PC-9 (cell line): ENCODE measurements around the gene ATOX1. TPM values are rescaled to one million over a fixed set of nuclear protein-coding genes. Genes with fewer than 3 reads are reported as not detected.

Experiments used
- BruUV-seq: library from RNA; stranded (reverse); fragments of 400-500 nt; replicated peaks from 2 replicates; lab custom pipeline; 2021; lab: Mats Ljungman, UMichigan
- CTCF ChIA-PET: fragments of 300-600 bp; sonication (Branson Sonifier 250); formaldehyde crosslinking; loops from one replicate; lab custom pipeline; 2022; ENCODE audit warnings: antibody characterized with exemption; lab: Charles Lee
- POLR2A ChIA-PET: fragments of 300-600 bp; sonication (Branson Sonifier 250); formaldehyde crosslinking; loops from one replicate; lab custom pipeline; 2022; ENCODE audit warnings: antibody characterized with exemption; ENCODE audit not compliant: unreplicated experiment; lab: Charles Lee
- DNase-seq, 2 experiments: peaks; one replicate each; pipeline versions ENCODE4 v3.0.0 to v3.0.0-alpha.2; 2015 to 2022; ENCODE audit warnings: mixed read lengths in 1 of 2
- H2AFZ ChIP-seq: fragments of 200-600 bp; sonication (generic); 2 replicates; pipeline ENCODE4 v1.8.1; 2017; ENCODE audit warnings: antibody characterized with exemption
- H3F3A ChIP-seq: fragments of 200-600 bp; sonication (generic); 2 replicates; pipeline ENCODE4 v1.8.1; 2017; ENCODE audit warnings: antibody characterized with exemption, mild to moderate bottlenecking, low read depth; ENCODE audit not compliant: insufficient read depth
- H3K27ac ChIP-seq: fragments of 200-600 bp; sonication (generic); 2 replicates; pipeline ENCODE4 v1.6.1; 2016; ENCODE audit warnings: mixed run types
- H3K27me3 ChIP-seq: fragments of 200-600 bp; sonication (generic); 2 replicates; pipeline ENCODE4 v1.6.1; 2016; ENCODE audit warnings: low read depth, mixed run types; ENCODE audit not compliant: insufficient read depth
- H3K36me3 ChIP-seq: fragments of 200-600 bp; sonication (generic); 2 replicates; pipeline ENCODE4 v1.6.1; 2016; ENCODE audit warnings: low read depth, mixed run types
- H3K4me1 ChIP-seq: fragments of 200-600 bp; sonication (generic); replicated peaks from 2 replicates; pipeline ENCODE4 v1.6.1; 2016; ENCODE audit warnings: mixed run types; ENCODE audit not compliant: insufficient read depth
- H3K4me2 ChIP-seq: fragments of 200-600 bp; sonication (generic); 2 replicates; pipeline ENCODE4 v1.6.1; 2017; ENCODE audit warnings: mixed run types
- H3K4me3 ChIP-seq: fragments of 200-600 bp; sonication (generic); 2 replicates; pipeline ENCODE4 v1.6.1; 2016; ENCODE audit warnings: mixed run types
- H3K79me2 ChIP-seq: fragments of 200-600 bp; sonication (generic); 2 replicates; pipeline ENCODE4 v1.6.1; 2017; ENCODE audit warnings: low read depth, mixed run types
- H3K9me2 ChIP-seq: fragments of 200-600 bp; sonication (generic); 2 replicates; pipeline ENCODE4 v1.8.1; 2017; ENCODE audit warnings: mild to moderate bottlenecking; ENCODE audit not compliant: insufficient read depth
- H3K9me3 ChIP-seq: fragments of 200-600 bp; sonication (generic); 2 replicates; pipeline ENCODE4 v1.8.1; 2016; ENCODE audit warnings: low read depth; ENCODE audit not compliant: insufficient read depth
- H4K20me1 ChIP-seq: fragments of 200-600 bp; sonication (generic); 2 replicates; pipeline ENCODE4 v1.8.1; 2017; ENCODE audit not compliant: insufficient read depth
- EZH2 ChIP-seq: fragments of 200-600 bp; sonication (generic); IDR thresholded peaks from 2 replicates; pipeline ENCODE4 v1.8.0; 2017; ENCODE audit warnings: antibody characterized with exemption, low read depth
- intact Hi-C: fragments of 100-400 bp; cut with micrococcal nuclease; formaldehyde crosslinking; loops from one replicate; pipeline ENCODE4 v1.10.0; 2022; ENCODE audit not compliant: unreplicated experiment
- total RNA-seq: library from RNA; stranded (reverse); gene quantifications from 2 replicates; pipeline ENCODE4 v1.2.3, GENCODE V29; 2021
- TF ChIP-seq, protein P1 (sequence below): fragments of 200-600 bp; sonication (generic); conservative IDR thresholded peaks from 2 replicates; pipeline ENCODE4 v1.6.1; 2017; ENCODE audit warnings: mixed run types, antibody characterized with exemption, mild to moderate bottlenecking, moderate library complexity

ATOX1 gene
- total RNA-seq, 1 experiment from 2014 or later: 201 TPM

DNA sequence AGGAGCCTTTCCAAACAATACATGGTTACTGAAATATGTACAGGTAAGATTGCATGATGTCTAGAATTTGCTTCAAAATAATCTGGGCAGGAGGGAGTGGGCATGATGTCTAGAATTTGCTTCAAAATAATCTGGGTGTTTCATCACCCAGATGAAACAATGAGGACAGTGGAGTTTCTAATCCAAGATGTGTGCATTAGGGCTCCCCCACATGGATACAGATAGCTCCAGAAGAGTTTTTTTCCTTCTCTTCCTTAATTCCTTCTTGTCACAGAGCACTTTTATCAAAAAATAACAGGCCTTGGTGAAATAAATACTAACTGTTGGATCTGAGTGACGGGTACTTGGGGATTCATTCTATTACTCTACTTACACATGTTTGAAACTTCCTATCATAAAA lies 14.9 kb downstream of the ATOX1 start:
- no peak overlapping the region for H3K4me3 ChIP-seq
- peaks cover 48% of the 10 kb centered on the region for H3K4me1 ChIP-seq
- peaks cover 44% of the 10 kb centered on the region for H3F3A ChIP-seq
- H3K4me2 ChIP-seq: no peak overlapping the region
- ChIA-PET CTCF (no interaction called here), POLR2A (no interaction called here)
- intact Hi-C loops: loop anchor here (5.0 to 10.0 kb wide), 2 partner anchors 251 to 719 kb away; partner anchors contain the start of gene GPX3
- H3K79me2 ChIP-seq: no peaks in the 10 kb centered on the region
- no TSS peak for BruUV-seq
- H4K20me1 ChIP-seq: no peaks in the 10 kb centered on the region
- no peaks in the 10 kb centered on the region for H3K27me3 ChIP-seq
- 0 out of 2 replicates have a peak overlapping the region, but pooled peaks have one; percentile 77 for H3K27ac ChIP-seq
- H3K36me3 ChIP-seq: peaks cover 23% of the 10 kb centered on the region; the same call in 1 of the 2 replicates
- no peak for TF ChIP-seq EZH2
- TF ChIP-seq, protein P1, sequence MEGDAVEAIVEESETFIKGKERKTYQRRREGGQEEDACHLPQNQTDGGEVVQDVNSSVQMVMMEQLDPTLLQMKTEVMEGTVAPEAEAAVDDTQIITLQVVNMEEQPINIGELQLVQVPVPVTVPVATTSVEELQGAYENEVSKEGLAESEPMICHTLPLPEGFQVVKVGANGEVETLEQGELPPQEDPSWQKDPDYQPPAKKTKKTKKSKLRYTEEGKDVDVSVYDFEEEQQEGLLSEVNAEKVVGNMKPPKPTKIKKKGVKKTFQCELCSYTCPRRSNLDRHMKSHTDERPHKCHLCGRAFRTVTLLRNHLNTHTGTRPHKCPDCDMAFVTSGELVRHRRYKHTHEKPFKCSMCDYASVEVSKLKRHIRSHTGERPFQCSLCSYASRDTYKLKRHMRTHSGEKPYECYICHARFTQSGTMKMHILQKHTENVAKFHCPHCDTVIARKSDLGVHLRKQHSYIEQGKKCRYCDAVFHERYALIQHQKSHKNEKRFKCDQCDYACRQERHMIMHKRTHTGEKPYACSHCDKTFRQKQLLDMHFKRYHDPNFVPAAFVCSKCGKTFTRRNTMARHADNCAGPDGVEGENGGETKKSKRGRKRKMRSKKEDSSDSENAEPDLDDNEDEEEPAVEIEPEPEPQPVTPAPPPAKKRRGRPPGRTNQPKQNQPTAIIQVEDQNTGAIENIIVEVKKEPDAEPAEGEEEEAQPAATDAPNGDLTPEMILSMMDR: no peak
- no peak for DNase-seq
- no peaks in the 10 kb centered on the region for H3K9me2 ChIP-seq
- H3K9me3 ChIP-seq: no peaks in the 10 kb centered on the region
- no peak overlapping the region for H2AFZ ChIP-seq

DNA sequence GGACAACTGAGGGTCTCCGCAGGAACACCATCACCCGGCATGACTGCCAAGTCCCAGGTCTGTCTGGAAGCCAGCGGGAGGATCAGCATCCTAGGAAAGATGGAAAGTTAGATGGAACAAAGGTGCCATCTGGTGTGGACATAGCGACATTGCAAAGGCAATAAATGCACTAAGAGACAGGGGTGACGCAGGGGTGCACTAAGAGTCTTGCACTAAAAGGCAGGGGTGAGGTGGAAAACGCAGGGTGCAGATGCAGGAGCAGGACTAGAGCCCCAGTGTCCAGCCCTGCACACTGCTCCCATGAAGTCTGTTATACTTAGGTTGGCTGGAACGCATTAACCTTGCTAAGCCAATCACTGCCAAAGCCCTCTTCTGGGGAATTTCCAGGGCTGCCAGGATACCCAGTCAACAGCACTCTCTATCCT lies 15.5 kb downstream of the ATOX1 start:
- Histone ChIP-seq H3K4me3 (no peak overlapping the region), H3F3A (peaks cover 44% of the 10 kb centered on the region), H2AFZ (no peak overlapping the region), H3K27me3 (no peaks in the 10 kb centered on the region), H3K79me2 (no peaks in the 10 kb centered on the region), H3K9me2 (no peaks in the 10 kb centered on the region), H3K4me2 (no peak overlapping the region), H3K4me1 (peaks cover 48% of the 10 kb centered on the region), H3K36me3 (peaks cover 23% of the 10 kb centered on the region; the same call in 1 of the 2 replicates), H4K20me1 (no peaks in the 10 kb centered on the region), H3K9me3 (no peaks in the 10 kb centered on the region), H3K27ac (no peak overlapping the region)
- POLR2A ChIA-PET: interaction anchor here (0.5 kb wide), 1 partner anchor 29 kb away, joined by 3 read pairs; the partner anchor contains the start of gene G3BP1
- CTCF ChIA-PET: interaction anchor here (1.4 kb wide), 1 partner anchor 92 kb away, joined by 3 read pairs; no protein-coding TSS in a partner anchor
- intact Hi-C loops: loop anchor here (1.0 to 10.0 kb wide), 3 partner anchors 251 to 718 kb away; partner anchors contain the start of genes GPX3 and SLC36A1
- no peak for DNase-seq
- no TSS peak for BruUV-seq
- TF ChIP-seq, protein P1: peak; percentile 63
- TF ChIP-seq EZH2: no peak

DNA sequence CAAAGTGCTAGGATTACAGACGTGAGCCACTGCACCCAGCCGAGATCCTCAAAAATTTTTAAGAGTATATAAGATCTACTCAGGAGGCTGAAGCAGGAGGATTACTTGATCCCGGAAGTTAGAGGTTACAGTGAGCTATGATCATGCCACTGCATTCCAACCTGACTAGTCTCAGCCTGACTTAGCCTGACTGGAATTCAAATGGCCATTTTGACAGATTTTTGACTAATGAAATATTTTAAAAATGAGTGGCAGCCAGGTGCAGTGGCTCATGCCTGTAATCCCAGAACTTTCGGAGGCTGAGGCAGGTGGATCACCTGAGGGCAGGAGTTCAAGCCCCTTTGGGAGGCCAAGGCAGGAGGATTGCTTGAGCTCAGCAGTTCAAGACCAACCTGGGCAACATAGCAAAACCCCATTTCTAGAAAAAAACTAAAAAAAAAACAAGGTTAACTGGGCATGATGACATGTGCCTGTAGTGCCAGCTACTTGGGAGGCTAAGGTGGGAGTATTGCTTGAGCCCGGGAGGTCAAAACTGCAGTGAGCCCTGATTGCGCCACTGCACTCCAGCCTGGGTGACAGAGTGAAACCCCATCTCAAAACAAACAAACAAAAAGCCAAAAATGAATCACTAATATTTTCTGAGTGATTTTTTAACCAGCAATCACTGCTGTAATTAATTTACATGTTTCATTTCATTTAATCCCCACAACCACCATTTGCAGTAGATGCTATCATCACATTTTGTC lies 16.6 kb downstream of the ATOX1 start:
- Histone ChIP-seq H3K9me3 (no peaks in the 10 kb centered on the region), H3K4me3 (no peak overlapping the region), H3K4me1 (peaks cover 46% of the 10 kb centered on the region), H3K27me3 (no peaks in the 10 kb centered on the region), H2AFZ (no peak overlapping the region), H3K36me3 (peaks cover 23% of the 10 kb centered on the region; the same call in 1 of the 2 replicates), H4K20me1 (no peaks in the 10 kb centered on the region), H3K79me2 (no peaks in the 10 kb centered on the region), H3F3A (peaks cover 44% of the 10 kb centered on the region), H3K9me2 (no peaks in the 10 kb centered on the region), H3K4me2 (no peak overlapping the region), H3K27ac (peak overlapping the region; percentile 69)
- intact Hi-C loops: loop anchor here (1.0 to 10.0 kb wide), 4 partner anchors 29 to 717 kb away; partner anchors contain the start of genes G3BP1, GPX3 and SLC36A1
- CTCF ChIA-PET: interaction anchor here (0.8 to 2.7 kb wide), 4 partner anchors 29 to 295 kb away, joined by 3 to 23 read pairs (median 5); partner anchors contain the start of gene SLC36A1
- BruUV-seq: no TSS peak
- peak; percentile 43 to 82 for DNase-seq
- TF ChIP-seq EZH2: no peak
- TF ChIP-seq, protein P1: no peak
- POLR2A ChIA-PET: interaction anchor here (0.7 kb wide), 3 partner anchors 15 to 433 kb away, joined by 3 to 7 read pairs (median 5); no protein-coding TSS in a partner anchor
